Jurkat, Clone E6-1 (cell line): ENCODE data around the gene NPHS1.
A peak's percentile ranks its signal among the peaks of the same experiment; 100 is the strongest.

Source experiments
- DNase-seq: peaks from one replicate; pipeline ENCODE4 v3.0.0-alpha.2; 2011; ENCODE audit warnings: low read depth, low spot score
- H3K4me3 ChIP-seq: 2 replicates; pipeline ENCODE4 v1.5.1; 2011; ENCODE audit warnings: mild to moderate bottlenecking, low read length, control low read depth, moderate library complexity

The NPHS1 gene

GRCh38 chr19:35779033-35779432, 73.3 kb downstream of the NPHS1 start:
- no peak overlapping the region for H3K4me3 ChIP-seq
- no peak for DNase-seq

DNA sequence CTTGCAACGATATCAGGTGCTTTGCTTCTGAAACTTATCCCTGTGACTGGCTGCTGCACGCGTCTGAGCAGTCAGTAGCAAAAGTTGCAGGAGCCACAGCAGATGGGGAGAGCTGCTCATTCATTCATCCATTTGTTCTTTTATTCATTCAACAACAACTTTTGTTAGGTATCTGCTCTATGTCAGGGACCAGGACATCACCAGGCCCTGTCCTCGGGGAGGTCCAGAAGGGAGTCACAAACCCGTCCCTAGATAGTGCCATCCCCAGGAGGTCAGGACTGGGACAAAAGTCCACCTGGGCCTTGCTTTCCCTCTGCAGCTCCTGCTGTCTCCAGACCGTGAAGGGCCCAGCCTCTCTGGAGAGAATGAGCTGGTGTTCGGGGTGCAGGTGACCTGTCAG, 74.3 kb downstream of the NPHS1 start:
- DNase-seq, result no peak
- H3K4me3 ChIP-seq, result no peak overlapping the region

DNA sequence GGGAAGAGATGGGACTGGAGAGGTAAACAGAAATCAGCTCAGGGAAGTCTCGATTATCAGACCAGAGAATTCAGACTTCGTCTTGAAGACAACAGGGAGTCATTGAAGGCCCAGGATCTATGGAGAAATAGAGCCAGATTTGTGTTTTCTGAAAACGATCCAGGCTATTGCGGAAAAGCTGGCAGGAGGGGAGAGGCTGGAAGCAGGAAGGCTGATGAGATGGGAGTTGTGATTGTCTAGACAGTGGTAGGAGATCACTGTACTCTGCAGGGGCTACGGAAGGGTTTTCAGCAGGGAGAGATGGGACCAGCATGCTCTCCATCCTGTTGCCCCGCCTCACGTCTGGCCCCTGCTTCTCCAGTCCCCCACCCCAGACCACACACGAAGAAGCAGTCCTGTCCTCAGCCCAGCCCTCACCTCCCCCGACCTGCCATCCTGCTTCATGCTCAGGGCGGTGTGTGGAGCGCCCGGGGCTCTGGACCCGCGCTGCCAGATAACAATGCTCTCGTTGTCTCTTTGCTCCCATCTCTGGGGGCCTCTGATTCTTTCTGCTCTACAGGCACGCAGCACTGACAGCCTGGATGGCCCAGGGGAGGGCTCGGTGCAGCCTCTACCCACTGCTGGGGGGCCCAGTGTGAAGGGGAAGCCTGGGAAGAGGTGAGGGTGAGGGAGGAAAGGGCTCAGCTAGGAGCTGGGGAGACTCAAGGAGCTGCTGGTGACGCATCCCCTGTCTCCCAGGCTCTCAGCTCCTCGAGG, 75.0 kb downstream of the NPHS1 start:
- no peak overlapping the region for H3K4me3 ChIP-seq
- DNase-seq, result no peak

DNA sequence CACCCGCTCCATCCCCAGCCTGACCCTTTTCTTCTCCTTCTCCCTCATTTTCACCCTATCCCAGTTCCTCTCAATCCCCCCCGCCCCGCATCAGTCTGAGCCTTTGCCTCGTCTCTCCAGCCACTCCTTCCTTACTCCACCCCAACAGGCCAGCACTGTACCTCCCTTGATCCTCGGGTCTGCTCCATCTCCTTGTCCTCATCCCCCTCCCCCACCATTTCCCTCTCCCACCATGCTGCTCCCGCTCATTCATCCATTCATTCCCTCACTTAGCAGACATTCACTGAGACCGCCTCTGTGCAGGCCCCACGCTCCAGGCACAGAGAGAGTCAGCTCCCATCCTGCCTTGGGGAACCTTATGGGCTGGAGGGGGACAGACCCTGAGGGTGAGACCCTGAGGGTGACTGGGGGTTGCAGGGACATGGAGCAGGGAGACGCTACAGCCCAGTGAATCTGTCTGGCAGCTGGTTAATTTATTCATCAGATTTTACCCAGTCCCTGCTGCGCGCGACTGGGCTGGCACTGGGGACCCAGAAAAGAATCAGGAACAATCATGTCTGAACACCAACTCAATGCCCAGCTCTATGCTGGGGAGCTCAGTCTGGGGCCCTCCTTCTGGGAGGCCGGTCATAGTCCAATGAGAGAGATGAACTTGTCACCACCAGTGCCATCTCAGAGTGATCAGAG, 76.1 kb downstream of the NPHS1 start:
- DNase-seq, result no peak
- peak overlapping the region; percentile 76 for H3K4me3 ChIP-seq
